ENCODE measurements around the gene MDFIC. TPM values are rescaled to one million over a fixed set of nuclear protein-coding genes. Genes with fewer than 3 reads are reported as not detected.

Gene MDFIC
- total and polyA plus RNA-seq, 2 donors from 2014 or later, result 9.8 to 32.9 TPM

DNA sequence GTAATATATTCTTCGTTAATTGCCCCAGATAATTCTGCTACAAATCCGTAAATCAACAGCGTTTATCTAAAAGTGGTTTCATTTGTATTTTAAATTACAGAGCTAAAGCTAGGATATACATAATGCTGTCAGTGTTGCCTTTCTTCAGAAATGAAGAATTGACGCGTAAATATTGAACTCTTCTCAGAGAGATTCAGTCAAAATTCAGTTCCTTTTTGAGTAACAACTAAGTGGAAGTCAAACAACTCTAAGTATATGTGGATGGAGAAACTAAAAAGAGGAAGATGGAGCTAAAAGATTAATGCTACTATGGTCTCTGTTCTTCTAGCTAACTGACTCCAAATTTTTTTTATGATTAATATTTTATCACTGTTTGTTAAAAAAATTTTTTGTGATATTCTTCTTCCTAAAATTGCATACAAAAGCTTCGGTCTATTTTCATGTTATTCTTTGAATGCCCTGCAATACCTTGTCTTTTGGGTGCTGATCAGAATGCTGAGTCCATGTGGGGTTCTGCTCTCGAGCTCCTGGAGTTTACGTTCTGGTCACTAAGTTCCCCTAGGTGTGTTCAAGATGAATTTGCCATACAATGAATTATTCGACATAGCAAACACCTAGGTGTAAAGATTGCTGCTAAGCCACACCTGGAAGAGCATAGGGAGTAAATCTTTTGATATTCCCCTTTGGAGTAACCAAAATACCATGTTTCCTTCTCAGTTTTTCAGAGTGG, 20.7 kb downstream of the MDFIC start:
- Histone ChIP-seq H3K9me3 (ENCODE audit: control insufficient read depth in 2 of 3, insufficient read depth in 1 of 3, low read length in 3 of 3) (no peaks in the 10 kb centered on the region), H3K27me3 (ENCODE audit: control insufficient read depth, insufficient read depth, low read length) (no peaks in the 10 kb centered on the region), H3K4me1 (ENCODE audit: control insufficient read depth in 2 of 3, insufficient read depth in 2 of 3, low read depth in 1 of 3, low read length in 3 of 3) (no peaks in the 10 kb centered on the region), H3K27ac (ENCODE audit: low read depth in 2 of 2, low read length in 2 of 2) (no peak overlapping the region), H3K4me3 (ENCODE audit: low read length in 3 of 3) (no peak overlapping the region), H3K36me3 (ENCODE audit: control insufficient read depth in 2 of 3, insufficient read depth in 3 of 3, low read length in 3 of 3) (no peaks in the 10 kb centered on the region), H3K9ac (ENCODE audit: low read length in 3 of 3) (no peak overlapping the region)
- no peak for TF ChIP-seq CTCF (IDR thresholded peaks at IDR 0.05; ENCODE audit: borderline replicate concordance, extremely low read depth, insufficient read depth)
- FAIRE-seq (no peak), DNase-seq (no peak)
- intact Hi-C loops (cut with DNase I), result no loop called here

- TF ChIP-seq CTCF (IDR thresholded peaks at IDR 0.05; ENCODE audit: borderline replicate concordance, extremely low read depth, insufficient read depth), result no peak
- H3K9me3 ChIP-seq (ENCODE audit: control insufficient read depth in 2 of 3, insufficient read depth in 1 of 3, low read length in 3 of 3), result no peaks in the 10 kb centered on the region
- no peak overlapping the region for H3K4me3 ChIP-seq (ENCODE audit: low read length in 3 of 3)
Measured at GRCh38 chr7:114943530-114943929, 21.6 kb downstream of the MDFIC start.

GRCh38 chr7:114943953-114944744, 22.3 kb downstream of the MDFIC start:
- Histone ChIP-seq H3K4me3 (ENCODE audit: low read length in 3 of 3) (peak overlapping the region in 1 of 3 donors; percentile 28), H3K9me3 (ENCODE audit: control insufficient read depth in 2 of 3, insufficient read depth in 1 of 3, low read length in 3 of 3) (no peaks in the 10 kb centered on the region), H3K27ac (ENCODE audit: low read depth in 2 of 2, low read length in 2 of 2) (no peak overlapping the region), H3K9ac (ENCODE audit: low read length in 3 of 3) (no peak overlapping the region), H3K4me1 (ENCODE audit: control insufficient read depth in 2 of 3, insufficient read depth in 2 of 3, low read depth in 1 of 3, low read length in 3 of 3) (no peaks in the 10 kb centered on the region), H3K27me3 (ENCODE audit: control insufficient read depth, insufficient read depth, low read length) (no peaks in the 10 kb centered on the region), H3K36me3 (ENCODE audit: control insufficient read depth in 2 of 3, insufficient read depth in 3 of 3, low read length in 3 of 3) (no peaks in the 10 kb centered on the region)
- DNase-seq, result no peak
- intact Hi-C loops (cut with DNase I), result no loop called here
- no peak for TF ChIP-seq CTCF (IDR thresholded peaks at IDR 0.05; ENCODE audit: borderline replicate concordance, extremely low read depth, insufficient read depth)
- no peak for FAIRE-seq

More at GRCh38 chr7:114943530-114943929, 21.6 kb downstream of the MDFIC start:
- no peak overlapping the region for H3K9ac ChIP-seq (ENCODE audit: low read length in 3 of 3)
- H3K4me1 ChIP-seq (ENCODE audit: control insufficient read depth in 2 of 3, insufficient read depth in 2 of 3, low read depth in 1 of 3, low read length in 3 of 3), result no peaks in the 10 kb centered on the region
- no peaks in the 10 kb centered on the region for H3K36me3 ChIP-seq (ENCODE audit: control insufficient read depth in 2 of 3, insufficient read depth in 3 of 3, low read length in 3 of 3)
- no peak for FAIRE-seq
- DNase-seq, result no peak
- no peaks in the 10 kb centered on the region for H3K27me3 ChIP-seq (ENCODE audit: control insufficient read depth, insufficient read depth, low read length)
- intact Hi-C loops (cut with DNase I), result no loop called here
- no peak overlapping the region for H3K27ac ChIP-seq (ENCODE audit: low read depth in 2 of 2, low read length in 2 of 2)
